Right renal cortex interstitium (tissue), 3 donors: ENCODE data around the gene TMEM260. TPM values are rescaled to one million over a fixed set of nuclear protein-coding genes. Genes with fewer than 3 reads are reported as not detected.

Experiments used
- DNase-seq, 3 donors: peaks; one replicate each; pipeline ENCODE4 v3.0.0-alpha.2; 2013; ENCODE audit warnings: low read depth in 3 of 3, low spot score in 2 of 3
- polyA plus RNA-seq, 3 donors: library from polyadenylated mRNA; unstranded; fragments of 120-200 nt; gene quantifications; one replicate each; pipeline ENCODE4 v1.2.1, GENCODE V29; 2013; ENCODE audit not compliant: insufficient read length in 3 of 3

TMEM260 gene
- polyA plus RNA-seq = 10 to 100 TPM; 30.3 to 33.8 (median 30.6) TPM

- peak; percentile 85 to 93 (median 86) for DNase-seq
Measured at GRCh38 chr14:56579345-56580220, at the start of gene TMEM260. Gene TMEM260, plus strand, starts transcription at chr14:56579798. Its CDS starts 117 bp downstream, at chr14:56579915.

- DNase-seq = no peak
Measured at GRCh38 chr14:56532546-56532945, 47.1 kb upstream of the TMEM260 start.

GRCh38 chr14:56534656-56535055, 44.9 kb upstream of the TMEM260 start:
- no peak for DNase-seq

DNA sequence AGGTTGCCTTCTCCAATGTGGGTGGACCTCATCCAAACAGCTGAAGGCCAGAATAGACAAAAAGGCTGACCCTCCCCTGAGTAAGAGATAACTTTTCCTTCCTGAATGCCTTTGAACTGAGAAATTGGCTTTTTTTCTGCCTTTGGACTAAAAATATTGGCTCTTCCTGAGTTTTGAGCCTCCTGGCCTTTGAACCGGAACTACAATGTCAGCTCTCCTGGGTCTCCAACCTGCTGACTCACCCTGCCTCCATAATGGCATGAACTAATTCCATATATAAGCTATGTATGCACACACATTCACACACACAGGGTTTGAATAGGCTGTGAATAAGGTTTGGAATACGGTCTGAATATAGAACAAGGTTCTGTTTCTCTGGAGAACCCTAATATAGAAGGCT, 39.7 kb upstream of the TMEM260 start:
- DNase-seq = no peak

- no peak for DNase-seq
Measured at GRCh38 chr14:56543436-56543835, 36.2 kb upstream of the TMEM260 start.

GRCh38 chr14:56549721-56550120, 29.9 kb upstream of the TMEM260 start:
- no peak for DNase-seq

GRCh38 chr14:56552615-56553014, 27.0 kb upstream of the TMEM260 start:
- DNase-seq = no peak

DNA sequence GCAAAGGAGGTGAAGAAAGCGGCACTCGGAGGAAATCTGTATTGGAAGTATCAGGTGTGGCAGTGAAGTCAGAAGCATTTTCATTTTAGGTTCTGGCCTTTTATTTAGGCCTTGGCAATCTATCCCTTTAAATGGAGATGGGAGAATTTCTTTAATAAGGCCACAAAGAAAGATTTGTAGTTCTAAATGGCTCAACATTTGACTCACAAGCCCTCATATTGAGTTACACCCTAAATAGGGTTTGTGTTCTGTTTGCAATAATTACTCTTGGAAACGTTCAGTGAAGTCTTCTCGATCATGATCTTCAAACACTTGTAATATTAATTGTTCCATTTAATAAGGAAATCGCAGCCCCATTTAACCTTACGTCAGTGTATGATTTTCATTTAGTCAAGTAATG, 25.3 kb upstream of the TMEM260 start:
- DNase-seq = no peak

- DNase-seq = no peak
Measured at GRCh38 chr14:56555921-56556570, 23.6 kb upstream of the TMEM260 start.

DNA sequence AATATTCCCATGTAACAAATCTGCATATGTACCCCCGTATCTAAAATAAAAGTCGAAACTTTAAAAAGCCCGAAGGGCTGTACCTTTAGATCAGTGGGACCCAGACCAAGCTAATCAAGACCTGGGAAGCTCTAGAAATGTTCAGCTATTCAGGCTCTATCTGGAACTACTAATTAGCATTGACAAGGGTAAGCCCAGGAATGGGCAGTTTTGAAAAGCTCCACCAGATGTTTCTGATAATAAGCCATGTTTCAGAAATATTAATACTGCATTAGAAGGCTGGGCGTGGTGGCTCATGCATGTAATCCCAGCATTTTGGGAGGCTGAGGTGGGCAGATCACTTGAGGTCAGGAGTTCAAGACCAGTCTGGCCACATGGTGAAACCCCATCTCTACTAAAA, 20.4 kb upstream of the TMEM260 start:
- no peak for DNase-seq

DNA sequence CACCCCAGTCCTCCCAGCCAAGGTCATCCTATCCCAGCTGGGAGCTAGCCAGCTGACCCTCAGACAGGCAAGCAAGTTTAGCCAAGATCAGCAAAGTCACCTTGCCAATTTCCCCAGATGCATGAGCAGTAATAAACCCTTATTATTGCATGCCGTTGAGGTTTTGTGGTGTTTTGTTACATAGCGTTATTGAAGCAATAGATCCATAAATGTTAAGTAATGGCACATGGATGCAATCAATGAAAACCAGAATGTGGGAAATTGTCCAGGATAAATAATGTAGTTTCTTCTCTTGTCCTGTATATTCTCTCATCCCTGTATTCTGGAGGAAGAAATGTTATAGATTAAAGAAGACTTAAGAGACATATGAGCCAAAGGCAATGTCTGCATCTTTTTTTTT, 18.0 kb upstream of the TMEM260 start:
- no peak for DNase-seq

DNA sequence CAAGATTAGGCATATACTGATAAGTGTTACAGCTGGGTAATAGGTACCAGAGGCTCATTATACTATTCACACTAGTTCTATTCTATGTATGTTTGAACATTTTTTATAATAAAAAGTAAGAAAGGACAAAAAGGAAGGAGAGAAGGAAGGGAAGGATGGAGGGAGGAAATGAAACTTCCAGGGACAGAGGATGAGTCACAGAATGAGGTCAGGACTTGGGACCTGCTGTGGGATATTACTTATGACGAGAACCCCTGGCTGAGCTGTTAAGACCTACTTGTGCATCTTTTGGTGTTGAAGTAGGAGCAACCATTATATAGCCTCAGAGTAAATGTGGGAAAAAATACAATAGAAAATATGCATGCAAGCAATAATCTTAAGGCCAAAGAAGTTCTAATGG, 16.7 kb upstream of the TMEM260 start:
- DNase-seq = no peak

- DNase-seq = no peak
Measured at GRCh38 chr14:56569174-56569573, 10.4 kb upstream of the TMEM260 start.

DNA sequence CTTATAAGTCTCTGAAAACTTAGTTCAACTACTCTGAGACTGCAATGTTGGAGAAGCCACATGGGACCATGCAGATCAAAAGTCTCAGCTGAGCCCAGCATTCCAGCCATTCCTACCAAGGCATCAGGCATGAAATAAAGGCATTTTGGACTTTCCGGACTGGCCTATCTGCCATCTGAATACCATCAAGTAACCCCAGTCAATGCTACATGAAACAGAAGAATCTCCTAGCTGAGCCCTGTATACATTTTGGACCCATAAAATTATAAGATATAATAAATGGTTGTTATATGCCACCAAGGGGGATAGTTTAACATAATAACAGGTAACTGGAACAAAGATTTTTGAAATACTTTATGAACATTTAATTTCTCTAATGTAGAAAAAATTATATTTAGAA, 9.3 kb upstream of the TMEM260 start:
- DNase-seq = no peak

- DNase-seq = no peak
Measured at GRCh38 chr14:56580221-56580711, 668 bp downstream of the TMEM260 start.

- DNase-seq = no peak
Measured at GRCh38 chr14:56581041-56581727, 1.6 kb downstream of the TMEM260 start.

DNA sequence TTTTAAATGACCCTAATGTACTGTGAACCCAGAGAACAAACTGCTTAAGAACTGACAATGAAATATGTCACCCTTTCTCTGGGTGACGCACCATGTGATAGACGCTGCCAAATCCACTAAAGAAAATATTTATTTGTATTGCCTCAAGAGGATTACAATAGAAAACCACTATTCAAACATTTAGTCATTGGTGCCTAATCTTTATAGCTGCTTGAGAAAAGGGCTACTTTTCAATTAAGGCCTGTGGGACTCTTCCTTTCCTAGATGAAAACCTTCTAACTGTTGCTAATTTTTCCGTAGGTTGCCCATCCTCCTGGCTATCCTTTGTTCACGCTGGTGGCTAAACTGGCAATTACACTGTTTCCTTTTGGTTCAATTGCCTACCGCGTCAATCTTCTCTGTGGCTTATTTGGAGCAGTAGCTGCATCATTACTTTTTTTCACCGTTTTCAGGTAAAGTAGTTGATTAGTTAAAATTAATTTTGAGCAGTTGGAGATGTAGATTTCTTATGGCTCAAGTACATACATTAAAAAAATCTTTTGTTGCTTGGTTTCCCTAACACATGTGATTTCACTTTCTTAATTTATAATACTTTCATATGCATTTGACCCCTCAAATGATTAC, 6.0 kb downstream of the TMEM260 start:
- DNase-seq = no peak

GRCh38 chr14:56587701-56588100, 8.1 kb downstream of the TMEM260 start:
- no peak for DNase-seq

DNA sequence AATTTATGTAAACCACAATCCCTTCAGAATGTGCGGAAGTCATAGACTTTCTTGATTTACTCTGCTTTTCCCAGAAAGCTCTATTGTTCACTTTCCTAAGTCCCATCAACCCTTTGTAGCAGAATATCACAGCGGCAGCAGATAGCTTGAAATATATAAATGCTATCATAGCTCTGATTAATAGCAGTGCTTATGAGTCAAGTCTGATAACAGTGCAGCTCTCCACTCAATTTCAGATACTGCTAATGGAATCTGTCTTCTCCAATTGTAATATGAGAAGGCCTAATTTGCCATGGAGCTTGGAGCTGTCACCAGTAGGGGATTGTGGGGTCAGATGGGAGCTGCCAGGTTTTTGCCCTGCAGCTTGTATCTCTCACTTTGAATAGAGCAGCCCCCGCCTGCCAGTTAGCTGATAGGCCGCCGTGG, 10.9 kb downstream of the TMEM260 start:
- DNase-seq = no peak

GRCh38 chr14:56592746-56593544, 13.3 kb downstream of the TMEM260 start:
- no peak for DNase-seq
